CD4-positive, alpha-beta T cell treated with Interleukin-1 beta for 1 hour (primary cell): ENCODE results near the gene DSP.

Source experiments
- DNase-seq, 2 donors: peaks; one replicate each; pipeline ENCODE4 v3.0.0-alpha.2; 2020 to 2022

The DSP gene, protein sequence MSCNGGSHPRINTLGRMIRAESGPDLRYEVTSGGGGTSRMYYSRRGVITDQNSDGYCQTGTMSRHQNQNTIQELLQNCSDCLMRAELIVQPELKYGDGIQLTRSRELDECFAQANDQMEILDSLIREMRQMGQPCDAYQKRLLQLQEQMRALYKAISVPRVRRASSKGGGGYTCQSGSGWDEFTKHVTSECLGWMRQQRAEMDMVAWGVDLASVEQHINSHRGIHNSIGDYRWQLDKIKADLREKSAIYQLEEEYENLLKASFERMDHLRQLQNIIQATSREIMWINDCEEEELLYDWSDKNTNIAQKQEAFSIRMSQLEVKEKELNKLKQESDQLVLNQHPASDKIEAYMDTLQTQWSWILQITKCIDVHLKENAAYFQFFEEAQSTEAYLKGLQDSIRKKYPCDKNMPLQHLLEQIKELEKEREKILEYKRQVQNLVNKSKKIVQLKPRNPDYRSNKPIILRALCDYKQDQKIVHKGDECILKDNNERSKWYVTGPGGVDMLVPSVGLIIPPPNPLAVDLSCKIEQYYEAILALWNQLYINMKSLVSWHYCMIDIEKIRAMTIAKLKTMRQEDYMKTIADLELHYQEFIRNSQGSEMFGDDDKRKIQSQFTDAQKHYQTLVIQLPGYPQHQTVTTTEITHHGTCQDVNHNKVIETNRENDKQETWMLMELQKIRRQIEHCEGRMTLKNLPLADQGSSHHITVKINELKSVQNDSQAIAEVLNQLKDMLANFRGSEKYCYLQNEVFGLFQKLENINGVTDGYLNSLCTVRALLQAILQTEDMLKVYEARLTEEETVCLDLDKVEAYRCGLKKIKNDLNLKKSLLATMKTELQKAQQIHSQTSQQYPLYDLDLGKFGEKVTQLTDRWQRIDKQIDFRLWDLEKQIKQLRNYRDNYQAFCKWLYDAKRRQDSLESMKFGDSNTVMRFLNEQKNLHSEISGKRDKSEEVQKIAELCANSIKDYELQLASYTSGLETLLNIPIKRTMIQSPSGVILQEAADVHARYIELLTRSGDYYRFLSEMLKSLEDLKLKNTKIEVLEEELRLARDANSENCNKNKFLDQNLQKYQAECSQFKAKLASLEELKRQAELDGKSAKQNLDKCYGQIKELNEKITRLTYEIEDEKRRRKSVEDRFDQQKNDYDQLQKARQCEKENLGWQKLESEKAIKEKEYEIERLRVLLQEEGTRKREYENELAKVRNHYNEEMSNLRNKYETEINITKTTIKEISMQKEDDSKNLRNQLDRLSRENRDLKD (N-terminal part only)

DNA sequence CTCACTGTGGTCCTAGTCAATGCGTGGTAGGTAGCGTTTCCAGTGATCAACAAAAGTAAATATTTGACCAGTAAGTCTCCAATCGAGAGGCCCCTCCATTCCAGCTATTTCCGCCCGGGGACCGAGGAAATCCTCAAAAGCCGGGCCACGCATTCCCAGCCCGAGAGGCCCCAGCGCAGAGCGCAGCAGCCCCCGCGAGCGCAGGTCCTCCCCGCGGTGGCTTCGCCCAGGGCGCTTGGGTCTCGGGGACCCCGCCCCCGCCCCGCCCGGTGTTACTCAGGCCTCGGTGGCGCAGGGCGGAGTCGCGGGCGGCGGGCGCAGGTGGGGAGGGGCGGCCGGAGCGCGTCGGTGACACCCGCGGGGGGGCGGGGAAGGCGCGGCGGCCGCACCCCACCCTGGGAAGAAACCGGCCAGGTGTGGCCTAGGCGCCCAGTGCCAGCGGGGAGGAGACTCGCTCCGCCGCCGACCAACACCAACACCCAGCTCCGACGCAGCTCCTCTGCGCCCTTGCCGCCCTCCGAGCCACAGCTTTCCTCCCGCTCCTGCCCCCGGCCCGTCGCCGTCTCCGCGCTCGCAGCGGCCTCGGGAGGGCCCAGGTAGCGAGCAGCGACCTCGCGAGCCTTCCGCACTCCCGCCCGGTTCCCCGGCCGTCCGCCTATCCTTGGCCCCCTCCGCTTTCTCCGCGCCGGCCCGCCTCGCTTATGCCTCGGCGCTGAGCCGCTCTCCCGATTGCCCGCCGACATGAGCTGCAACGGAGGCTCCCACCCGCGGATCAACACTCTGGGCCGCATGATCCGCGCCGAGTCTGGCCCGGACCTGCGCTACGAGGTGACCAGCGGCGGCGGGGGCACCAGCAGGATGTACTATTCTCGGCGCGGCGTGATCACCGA, at the start of gene DSP:
Gene DSP (plus strand): TSS at position 497 of the 890 bp plus-strand sequence. CDS start 245 bp downstream, at position 742.
- no peak for DNase-seq

DNA sequence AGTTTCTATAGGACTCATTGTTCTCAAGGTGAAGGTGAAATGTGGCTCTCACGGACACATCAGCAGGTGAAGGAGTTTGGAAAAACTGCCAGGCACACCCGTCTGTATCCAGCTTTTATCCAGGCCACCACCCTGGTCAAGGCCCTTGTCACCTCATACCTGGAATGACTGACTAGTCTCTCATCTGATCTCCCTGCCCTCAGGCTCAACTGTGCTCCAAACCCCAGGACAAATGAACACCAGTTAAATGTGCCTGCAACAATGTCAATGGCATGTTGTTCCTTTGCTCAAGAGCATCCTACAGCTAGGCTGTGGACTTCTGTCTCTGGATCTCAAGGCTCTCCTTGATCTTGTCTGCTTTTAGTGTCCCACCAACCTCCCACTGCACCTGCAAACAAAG, 47.6 kb upstream of the DSP start:
- DNase-seq = no peak

DNA sequence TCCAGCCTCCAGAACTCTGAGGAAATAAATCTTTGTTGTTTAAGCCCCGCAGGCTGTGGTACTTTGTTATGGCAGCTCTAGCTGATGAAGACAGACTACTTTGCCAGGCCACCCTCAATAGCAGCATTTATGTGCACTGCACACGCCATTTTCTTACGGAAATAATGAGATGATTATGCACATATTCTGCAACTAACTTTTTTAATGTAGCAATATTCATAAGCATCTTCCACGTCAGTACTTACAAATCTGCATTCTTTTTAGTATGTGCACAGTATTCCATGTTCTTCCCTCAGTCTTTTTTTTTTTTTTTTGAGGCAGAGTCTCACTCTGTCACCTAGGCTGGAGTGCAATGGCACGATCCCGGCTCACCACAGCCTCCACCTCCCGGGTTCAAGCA, 46.8 kb upstream of the DSP start:
- DNase-seq = no peak

DNA sequence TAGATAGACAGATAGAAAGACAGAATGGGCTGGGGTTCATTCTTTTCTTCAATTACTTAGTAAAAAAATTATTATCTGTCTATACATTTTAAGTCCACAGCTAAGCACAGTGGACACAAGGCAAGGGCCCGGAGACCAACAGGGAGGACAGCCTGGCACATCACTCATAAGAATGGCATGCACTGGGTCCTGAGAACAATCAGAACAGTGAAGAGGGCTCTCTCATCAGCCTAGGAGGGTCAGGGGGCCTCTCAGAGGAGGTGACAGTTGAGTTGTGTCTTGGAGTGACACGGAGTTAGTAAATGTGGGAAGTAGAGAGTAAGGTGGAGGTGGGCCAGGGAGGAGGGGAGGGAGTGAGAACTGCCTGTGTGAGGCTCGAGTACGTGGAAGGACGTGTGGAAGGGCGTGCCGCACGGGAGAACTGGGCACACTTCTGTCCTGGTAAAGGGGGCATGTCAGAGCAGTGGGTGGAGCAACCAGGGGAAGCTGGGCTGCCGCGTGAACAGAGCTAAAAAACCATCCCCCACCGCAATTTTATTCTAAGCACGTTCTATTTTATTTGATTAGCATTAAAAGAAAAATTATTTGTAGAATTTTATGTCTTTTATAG, 45.1 kb upstream of the DSP start:
- DNase-seq = no peak

DNA sequence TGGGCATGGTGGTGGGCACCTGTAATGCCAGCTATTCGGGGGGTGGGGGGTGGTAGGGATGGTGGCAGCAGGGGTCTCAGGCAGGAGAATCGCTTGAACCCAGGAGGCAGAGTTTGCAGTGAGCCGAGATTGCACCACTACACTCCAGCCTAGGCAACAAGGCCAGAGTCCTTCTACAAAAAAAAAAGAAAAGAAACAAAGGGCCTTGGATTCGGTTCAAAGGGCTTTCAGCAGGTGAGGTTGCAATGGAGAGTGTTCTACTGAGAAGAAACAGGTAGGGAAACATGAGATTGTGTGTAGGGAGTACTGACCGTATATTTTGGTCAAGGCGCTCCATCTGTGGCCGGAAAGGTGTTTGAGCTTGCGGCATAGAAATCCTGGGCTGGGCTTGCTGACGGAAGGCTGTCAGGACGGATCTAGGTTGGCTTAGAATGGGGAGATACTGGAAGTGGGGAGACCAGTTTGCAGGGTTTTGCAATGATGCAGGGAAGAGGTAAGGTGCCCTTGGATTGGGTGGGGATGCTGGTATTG, 40.7 kb upstream of the DSP start:
- DNase-seq = no peak

DNA sequence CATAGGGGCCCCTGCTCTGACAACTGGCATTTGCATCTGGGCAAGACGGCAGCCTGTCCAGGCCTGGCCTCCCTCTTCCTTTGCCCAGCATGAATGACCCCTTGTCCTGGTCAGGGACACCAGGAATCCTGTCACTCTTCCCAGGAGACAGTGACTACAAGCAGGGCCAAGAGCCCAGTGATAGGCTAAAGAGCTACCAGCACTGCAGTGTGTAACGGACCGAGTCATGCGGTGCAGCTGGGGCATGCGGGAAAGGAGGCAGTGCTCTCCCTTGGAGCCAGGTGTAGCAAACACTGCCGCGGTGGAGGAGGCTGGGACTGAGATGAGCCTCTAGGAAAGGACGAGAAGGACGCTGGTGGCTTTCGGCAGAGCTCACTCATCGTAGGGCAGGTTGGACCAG, 38.7 kb upstream of the DSP start:
- no peak for DNase-seq

DNA sequence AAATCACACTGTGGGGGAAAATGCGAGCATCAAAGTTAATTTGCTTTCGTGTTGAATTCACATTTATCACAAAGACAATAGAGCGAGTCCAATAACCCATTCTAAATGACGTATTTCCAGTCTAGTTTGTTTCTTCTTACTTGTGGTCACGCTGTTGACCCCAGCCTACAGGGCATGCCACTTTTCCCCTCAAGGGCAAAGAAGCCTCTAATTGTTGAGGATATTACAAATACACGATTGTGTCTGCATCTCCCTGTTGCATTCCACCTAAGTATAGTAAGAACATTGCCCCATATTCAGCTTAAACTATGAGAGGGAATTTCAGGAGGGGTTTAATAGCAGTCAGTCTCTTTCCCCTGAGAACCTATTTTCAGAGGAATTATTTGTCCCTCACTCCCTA, 37.4 kb upstream of the DSP start:
- no peak for DNase-seq

DNA sequence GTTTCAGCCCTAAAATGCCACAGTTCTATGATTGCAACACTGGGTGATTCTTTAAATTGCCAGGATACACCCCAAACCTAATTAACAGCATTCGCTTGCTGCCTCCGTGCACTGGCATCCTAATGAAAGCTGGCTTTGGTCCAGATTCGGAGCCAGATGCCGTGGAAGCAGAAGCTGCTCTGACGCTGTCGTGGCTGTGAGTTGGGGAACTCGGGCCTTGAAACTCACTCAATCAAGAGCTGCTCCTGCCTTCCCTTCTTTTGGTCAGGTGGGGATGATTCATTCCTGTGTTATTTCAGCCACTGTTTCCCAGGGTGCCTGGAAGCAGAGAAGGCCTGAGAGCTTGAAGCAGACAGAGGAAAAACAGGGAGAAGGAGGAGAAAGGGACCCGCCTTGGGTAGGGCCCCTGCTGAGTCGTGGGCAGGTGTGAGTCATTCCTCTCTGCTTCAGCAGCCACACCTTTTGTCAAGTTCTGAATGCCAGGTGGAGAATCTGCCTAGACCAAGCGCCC, 36.2 kb upstream of the DSP start:
- DNase-seq = no peak

DNA sequence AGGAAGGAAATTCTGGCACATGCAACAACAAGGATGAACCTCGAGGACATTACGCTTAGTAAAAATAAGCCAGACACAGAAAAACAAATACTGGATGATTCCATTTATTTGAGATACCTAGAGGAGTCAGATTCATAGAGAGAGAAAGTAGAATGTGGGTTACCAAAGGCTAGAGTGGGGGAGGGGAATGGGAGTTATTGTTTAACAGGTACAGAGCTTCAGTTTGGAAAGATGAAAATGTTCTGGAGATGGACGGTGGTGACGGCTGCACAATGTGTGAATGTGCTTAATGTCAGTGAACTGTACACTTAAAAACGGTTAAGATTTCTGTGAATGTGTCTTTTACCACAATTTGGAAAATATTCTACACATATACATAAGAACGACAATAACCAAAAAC, 33.9 kb upstream of the DSP start:
- DNase-seq = no peak

DNA sequence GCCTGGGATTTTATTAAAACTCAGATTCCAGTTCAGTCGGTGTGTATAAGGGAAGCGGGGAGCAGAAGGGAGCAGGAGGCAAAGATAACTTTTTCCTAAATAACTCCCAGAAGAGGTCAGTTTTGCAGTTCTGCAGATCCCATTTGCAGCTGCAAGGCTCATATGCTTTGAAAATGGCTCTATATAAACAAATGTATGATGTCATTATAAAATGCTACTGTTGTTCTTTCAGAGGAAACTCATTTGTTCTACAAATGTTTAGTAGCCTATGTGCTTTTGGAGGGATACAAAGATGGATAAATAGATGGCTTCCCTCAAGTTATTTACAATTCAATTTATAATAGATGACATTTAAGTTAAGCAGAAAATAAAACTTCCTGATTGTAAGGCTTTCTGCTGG, 29.2 kb upstream of the DSP start:
- DNase-seq = no peak

DNA sequence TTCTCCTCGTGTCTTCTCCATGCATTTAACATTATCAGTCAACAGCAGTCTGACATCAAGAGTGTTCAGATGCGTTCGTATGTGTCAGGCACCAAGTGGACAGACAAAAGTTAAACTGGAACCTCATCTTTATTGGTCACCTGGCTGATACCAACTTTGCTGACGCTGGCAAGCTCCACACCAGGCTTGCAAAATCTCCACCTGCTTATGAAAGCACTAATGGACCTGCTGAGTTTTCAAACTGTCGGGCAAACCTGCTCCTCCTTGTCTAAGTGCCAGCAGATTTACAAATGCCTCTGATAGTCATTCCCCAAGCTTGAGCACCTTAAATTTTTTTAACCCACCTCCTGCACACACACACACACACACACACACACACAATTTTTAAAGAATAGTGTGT, 27.9 kb upstream of the DSP start:
- DNase-seq = no peak

DNA sequence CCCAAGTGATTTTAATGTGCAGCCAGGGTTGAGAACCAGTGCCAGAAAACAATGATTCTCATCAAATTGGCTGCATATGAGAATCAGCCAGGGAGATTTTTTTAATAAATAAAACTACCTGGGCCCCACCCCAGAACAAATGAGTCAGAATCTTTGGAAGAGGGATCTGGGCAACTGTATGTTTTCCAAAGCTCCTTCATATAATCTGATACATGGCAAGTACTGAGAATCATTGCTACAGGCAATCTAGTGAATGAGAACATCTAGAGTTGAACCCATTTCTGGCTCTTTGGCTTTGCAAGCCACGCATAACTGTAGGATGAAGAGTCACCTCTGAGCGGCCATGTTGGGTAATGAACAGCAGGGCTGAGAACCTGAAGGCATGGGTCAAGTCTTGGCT, 26.1 kb upstream of the DSP start:
- DNase-seq = no peak

DNA sequence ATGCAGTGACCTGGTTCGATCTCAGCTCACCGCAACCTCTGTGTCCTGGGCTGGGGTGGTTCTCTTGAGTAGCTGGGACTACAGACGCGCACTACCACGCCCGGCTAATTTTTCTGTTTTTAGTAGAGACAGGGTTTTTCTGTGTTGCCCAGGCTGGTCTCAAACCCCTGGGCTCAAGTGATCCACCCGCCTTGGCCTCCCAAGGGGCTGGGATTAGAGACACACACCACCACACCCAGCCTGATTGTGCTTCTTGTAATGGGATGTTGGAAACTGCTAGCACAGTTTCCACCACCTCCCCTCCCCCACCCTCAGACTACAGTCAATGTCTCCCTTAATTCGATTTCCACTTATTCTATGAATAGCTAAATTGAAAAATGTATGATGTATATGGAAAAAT, 22.6 kb upstream of the DSP start:
- DNase-seq = no peak

DNA sequence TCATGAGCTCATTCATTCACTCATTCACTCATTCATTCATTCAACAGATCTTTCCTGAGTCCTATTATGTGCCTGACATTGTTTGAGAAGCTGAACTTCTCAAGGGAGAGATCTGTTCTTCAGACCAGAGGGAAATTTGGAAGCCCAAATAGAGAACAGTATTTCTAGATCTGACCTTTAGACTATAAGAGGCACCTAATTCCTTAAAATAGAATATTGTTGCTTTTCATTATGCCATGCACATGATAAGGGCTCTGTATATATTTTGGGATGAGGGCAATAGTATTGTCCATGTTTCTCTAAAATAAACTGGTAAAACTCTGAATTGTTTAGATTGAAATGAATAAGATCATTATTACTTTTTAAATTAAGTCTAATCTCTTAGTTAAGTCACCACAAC, 18.6 kb upstream of the DSP start:
- DNase-seq = no peak

DNA sequence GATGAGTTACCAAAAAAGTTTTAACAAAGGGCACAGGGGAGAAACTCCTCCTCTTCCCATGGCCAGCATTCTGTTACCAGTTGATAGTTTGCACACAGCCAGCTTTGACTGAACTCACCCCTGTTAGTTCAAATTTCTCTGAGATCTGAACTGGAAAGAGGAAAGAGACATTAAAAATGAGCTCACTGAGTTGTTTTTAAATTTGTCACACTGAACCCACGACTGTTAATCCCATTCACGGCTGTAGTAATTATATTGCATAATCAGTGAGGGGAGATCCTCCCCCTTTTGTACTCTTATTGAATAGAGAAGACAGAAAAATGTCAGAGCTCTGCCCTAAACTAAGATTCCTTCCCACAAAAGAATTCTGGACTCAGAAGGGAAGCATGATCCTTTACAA, 17.5 kb upstream of the DSP start:
- no peak for DNase-seq

DNA sequence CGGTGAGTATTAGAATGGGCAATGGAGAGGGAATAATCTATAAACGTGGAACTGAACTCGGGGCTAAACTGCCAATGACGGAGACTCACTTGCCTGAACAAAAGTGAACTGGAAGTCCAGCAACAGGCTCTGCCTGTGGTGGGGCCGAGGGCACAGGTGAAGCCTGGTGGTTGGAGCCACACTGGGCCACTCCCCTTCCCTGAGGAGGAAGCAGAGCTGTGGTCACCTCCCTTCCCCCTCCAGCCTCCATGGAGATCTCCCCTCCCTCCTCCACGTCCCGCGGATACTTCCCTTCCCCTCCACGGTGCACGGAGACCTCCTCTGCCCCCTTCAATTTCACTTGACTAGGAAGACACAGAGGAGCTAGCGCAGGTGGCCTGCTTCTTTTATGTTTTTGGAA, 14.7 kb upstream of the DSP start:
- no peak for DNase-seq

DNA sequence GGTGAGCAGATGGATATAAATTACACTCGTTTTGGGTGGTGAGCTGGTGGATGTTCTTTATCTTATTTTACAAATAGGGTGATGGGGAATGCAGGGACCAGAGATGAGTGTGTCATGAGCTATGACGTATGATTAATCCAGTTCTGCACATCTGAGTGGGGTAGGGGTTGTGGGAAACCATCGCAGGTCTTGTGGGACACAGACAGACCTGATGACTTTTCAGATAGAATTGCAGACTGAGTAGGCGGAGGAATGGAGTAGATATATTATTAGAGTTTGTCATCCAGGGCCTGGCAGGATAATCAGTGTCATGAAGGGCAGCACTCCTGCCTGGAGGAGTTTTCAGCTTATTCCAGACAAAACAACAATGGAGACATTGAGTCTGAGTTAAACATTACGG, 12.9 kb upstream of the DSP start:
- DNase-seq = no peak

DNA sequence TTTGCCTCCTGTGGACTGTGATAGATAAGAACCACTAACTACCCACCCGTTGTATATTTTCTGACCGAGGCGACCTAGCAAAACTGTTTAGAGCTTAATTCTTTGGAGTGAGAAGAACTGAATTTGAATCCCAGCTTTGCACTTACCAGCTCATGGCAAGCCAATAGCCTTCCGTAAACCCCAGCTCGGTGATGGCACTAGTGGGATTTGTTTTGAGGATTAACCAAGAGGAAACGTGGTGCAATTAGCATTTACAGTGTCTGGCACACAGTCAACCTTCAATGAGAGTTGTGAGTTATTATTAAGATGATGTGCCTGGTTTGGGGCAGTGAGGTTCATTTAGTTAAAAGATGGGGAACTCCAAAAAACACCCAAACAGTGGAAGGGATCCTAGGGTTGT, 12.3 kb upstream of the DSP start:
- DNase-seq = no peak

DNA sequence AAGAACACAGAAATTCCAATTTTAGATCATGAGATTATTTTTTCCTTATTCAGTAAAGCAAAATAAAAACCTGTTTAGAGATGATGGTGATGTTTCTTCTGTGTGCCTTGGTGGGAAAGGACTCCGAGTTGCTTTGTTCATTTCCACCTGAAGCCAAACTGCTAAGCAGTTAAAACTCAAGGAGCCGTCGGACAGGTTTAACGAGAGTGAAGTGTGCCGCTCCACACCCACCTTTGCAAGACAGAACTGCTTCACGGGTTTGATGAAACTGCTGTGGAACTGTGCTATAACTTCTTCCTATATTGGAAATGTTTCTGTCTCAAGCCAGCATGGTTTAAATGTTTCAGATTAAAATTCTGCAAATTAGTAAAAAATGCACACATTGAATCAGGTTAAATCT, 9.2 kb upstream of the DSP start:
- no peak for DNase-seq

DNA sequence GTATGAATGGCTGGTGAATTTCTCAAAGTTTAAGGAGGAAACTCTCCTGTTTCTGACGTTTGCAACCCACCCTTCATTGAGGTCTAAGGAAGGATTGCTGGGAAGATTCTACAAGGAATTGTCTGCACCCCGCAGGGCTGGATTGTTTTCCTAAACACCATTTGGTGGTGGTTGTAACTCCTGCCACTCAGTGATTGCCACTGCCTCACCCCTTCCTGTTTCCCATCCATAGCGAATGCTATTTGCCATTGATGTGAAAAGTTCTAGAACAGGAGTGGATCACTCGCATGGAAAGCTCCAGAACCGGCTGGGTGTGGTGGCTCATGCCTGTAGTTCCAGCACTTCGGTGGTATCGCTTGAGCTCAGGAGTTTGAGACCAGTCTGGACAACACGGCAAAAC, 8.7 kb upstream of the DSP start:
- DNase-seq = no peak

DNA sequence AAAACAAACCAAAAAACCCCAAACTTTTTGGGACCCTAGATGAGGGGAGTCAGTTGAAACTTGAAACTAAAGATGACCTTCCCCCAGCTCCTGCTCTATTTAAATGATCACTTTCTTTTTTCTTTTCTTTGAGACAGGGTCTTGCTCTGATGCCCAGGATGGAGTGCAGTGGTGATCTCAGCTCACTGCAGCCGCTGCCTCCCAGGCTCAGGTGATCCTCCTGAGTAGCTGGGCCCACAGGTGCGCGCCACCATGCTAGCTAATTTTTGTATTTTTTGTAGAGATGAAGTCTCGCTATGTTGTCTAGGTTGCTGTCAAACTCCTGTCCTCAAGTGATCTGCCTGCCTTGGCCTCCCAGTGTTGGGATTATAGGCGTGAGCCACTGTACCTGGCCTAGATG, 7.3 kb upstream of the DSP start:
- no peak for DNase-seq

DNA sequence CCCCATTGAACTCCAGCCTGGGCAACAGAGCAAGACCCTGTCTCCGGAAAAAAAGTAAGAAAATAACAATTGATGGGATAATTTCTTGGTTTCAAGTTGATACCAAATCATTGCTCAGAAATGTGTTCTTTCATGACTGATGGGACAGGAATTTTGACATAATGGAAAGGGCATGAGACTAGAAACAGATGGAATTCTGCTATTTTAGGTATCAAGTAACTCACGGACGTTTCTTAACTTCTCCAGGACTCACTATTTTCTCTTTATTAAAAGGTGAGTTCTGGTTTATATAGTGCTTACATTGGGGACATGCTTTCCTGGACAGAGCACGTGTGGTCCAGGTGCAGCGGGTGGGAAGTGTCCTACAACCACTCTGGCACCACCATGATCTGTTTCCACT, 6.0 kb upstream of the DSP start:
- DNase-seq = no peak
